Sigmoid colon (tissue), 4 donors: ENCODE results near the gene CDC40.

Experiments used
- EP300 ChIP-seq, 4 donors: sonication (generic); formaldehyde crosslinking; IDR thresholded peaks; one replicate each; pipeline ENCODE4 v1.6.1; 2017; ENCODE audit warnings: antibody characterized with exemption in 4 of 4
- POLR2A ChIP-seq, 2 donors: fragments of 450-650 bp; IDR thresholded peaks; one replicate each; pipeline ENCODE4 v1.6.1; 2016; ENCODE audit warnings: antibody characterized with exemption in 2 of 2, mild to moderate bottlenecking in 2 of 2, moderate library complexity in 2 of 2
- POLR2AphosphoS5 ChIP-seq, 4 donors: sonication (generic); formaldehyde crosslinking; IDR thresholded peaks; one replicate each; pipeline ENCODE4 v1.6.1; 2017; ENCODE audit warnings: antibody characterized with exemption in 4 of 4
- TF ChIP-seq, protein P1 (sequence below), 4 experiments: fragments of 450-650 bp in 3 of 4; fragments of 200-600 bp in 1 of 4; IDR thresholded peaks; one replicate each; pipeline ENCODE4 v1.5.1; 2016 to 2019; ENCODE audit warnings: antibody characterized with exemption in 4 of 4, mild to moderate bottlenecking in 3 of 4, moderate library complexity in 2 of 4

DNA sequence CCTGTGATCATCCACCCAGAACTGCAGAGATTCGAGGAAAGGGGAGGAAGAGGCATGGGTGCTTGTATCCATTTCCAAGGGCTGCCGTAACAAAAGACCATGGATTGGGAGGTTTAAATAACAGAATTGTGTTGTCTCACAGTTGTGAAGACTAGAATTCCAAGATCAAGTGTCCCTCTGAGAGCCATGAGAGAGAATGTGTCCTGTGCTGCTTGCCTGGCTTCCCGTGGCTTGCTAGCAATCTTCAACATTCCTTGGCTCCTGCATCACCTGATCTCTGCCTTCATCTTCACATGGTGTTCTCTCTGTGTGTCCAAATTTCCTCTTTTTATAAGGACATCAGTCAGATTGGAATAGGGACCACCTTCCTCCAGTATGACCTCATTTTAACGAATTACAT lies 69.8 kb downstream of the CDC40 start:
- TF ChIP-seq, protein P1, sequence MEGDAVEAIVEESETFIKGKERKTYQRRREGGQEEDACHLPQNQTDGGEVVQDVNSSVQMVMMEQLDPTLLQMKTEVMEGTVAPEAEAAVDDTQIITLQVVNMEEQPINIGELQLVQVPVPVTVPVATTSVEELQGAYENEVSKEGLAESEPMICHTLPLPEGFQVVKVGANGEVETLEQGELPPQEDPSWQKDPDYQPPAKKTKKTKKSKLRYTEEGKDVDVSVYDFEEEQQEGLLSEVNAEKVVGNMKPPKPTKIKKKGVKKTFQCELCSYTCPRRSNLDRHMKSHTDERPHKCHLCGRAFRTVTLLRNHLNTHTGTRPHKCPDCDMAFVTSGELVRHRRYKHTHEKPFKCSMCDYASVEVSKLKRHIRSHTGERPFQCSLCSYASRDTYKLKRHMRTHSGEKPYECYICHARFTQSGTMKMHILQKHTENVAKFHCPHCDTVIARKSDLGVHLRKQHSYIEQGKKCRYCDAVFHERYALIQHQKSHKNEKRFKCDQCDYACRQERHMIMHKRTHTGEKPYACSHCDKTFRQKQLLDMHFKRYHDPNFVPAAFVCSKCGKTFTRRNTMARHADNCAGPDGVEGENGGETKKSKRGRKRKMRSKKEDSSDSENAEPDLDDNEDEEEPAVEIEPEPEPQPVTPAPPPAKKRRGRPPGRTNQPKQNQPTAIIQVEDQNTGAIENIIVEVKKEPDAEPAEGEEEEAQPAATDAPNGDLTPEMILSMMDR (IDR thresholded peaks at IDR 0.05): no peak
- TF ChIP-seq POLR2AphosphoS5 (IDR thresholded peaks at IDR 0.05) (no peak), EP300 (IDR thresholded peaks at IDR 0.05) (no peak), POLR2A (IDR thresholded peaks at IDR 0.05) (no peak)
